Esophagus squamous epithelium (tissue), 4 donors: Measurements from ENCODE around the gene RABL3.

Source experiments
- POLR2A ChIP-seq, 4 donors: fragments of 450-650 bp; IDR thresholded peaks; one replicate each; pipeline ENCODE4 v1.6.1; 2017; ENCODE audit warnings: antibody characterized with exemption in 4 of 4, mild to moderate bottlenecking in 4 of 4, moderate library complexity in 3 of 4
- TF ChIP-seq, protein P1 (sequence below), 6 experiments: fragments of 450-650 bp in 4 of 6; fragments of 200-600 bp in 2 of 6; sonication (generic) in 2 of 6; IDR thresholded peaks; one replicate each; pipeline ENCODE4 v1.5.1; 2016 to 2019; ENCODE audit warnings: antibody characterized with exemption in 6 of 6, mild to moderate bottlenecking in 4 of 6, moderate library complexity in 4 of 6

DNA sequence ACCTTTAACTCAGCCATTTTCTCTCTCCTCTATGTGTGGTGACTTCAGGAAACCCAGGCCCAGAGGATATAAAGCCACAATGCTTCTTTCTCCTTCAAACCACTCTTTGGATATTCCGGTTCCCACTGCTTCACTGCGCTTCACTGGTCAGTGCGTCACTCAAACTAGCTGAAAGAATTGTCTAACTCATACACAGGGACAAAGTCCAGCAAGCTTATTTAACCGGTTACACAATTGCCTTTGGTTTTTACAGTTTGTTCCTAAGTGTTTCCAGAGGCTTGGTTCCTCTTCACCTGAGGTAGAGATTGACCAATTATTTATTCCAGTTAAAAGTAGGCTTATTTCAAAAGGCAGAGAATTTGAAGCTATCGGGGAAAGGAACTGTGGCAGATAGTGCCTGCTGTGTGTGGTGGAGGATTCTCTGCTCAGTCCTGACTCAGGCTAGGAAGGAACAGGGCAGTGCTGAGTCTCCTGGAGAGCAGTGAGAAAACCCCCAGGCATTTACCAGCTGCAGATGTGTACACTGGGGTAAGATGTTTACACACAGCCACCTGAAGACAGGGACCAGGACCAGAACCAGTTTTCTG lies 60.1 kb downstream of the RABL3 start, which contains the start of gene HGD:
- TF ChIP-seq, protein P1, sequence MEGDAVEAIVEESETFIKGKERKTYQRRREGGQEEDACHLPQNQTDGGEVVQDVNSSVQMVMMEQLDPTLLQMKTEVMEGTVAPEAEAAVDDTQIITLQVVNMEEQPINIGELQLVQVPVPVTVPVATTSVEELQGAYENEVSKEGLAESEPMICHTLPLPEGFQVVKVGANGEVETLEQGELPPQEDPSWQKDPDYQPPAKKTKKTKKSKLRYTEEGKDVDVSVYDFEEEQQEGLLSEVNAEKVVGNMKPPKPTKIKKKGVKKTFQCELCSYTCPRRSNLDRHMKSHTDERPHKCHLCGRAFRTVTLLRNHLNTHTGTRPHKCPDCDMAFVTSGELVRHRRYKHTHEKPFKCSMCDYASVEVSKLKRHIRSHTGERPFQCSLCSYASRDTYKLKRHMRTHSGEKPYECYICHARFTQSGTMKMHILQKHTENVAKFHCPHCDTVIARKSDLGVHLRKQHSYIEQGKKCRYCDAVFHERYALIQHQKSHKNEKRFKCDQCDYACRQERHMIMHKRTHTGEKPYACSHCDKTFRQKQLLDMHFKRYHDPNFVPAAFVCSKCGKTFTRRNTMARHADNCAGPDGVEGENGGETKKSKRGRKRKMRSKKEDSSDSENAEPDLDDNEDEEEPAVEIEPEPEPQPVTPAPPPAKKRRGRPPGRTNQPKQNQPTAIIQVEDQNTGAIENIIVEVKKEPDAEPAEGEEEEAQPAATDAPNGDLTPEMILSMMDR (IDR thresholded peaks at IDR 0.05): no peak
- no peak for TF ChIP-seq POLR2A (IDR thresholded peaks at IDR 0.05)
